Upper lobe of right lung (tissue), 1 donor: ENCODE measurements around the gene ACR. TPM values are rescaled to one million over a fixed set of nuclear protein-coding genes. Genes with fewer than 3 reads are reported as not detected.

Experiments used
- ATAC-seq: fragments of 200-7000 bp; cut with Tn5 transposase; one replicate; pipeline ENCODE4 v1.9.1; 2020; ENCODE audit warnings: mild to moderate bottlenecking, moderate library complexity
- DNase-seq: peaks from one replicate; pipeline ENCODE4 v3.0.0-alpha.2; 2020
- H3K27ac ChIP-seq: fragments of 200-600 bp; one replicate; pipeline ENCODE4 v1.8.0; 2022
- H3K27me3 ChIP-seq: fragments of 200-600 bp; one replicate; pipeline ENCODE4 v1.8.0; 2022; ENCODE audit warnings: mild to moderate bottlenecking
- H3K36me3 ChIP-seq: fragments of 200-600 bp; one replicate; pipeline ENCODE4 v1.8.0; 2022
- H3K4me1 ChIP-seq: fragments of 200-600 bp; one replicate; pipeline ENCODE4 v1.8.0; 2022
- H3K4me3 ChIP-seq: fragments of 200-600 bp; one replicate; pipeline ENCODE4 v1.8.0; 2022; ENCODE audit warnings: mild to moderate bottlenecking
- H3K9me3 ChIP-seq: fragments of 200-600 bp; one replicate; pipeline ENCODE4 v1.8.0; 2022
- intact Hi-C: fragments of 100-400 bp; cut with DNase I; formaldehyde crosslinking; loops from one replicate; pipeline ENCODE4 v1.11.0; 2022
- total RNA-seq: library from RNA; stranded (reverse); fragmentation: NEBNext Ultra II Directional; extraction: Animal tissue kit (Norgen Biotek cat#: 25700); gene quantifications from one replicate; pipeline ENCODE4 v1.2.1, GENCODE V29; 2021
- TF ChIP-seq, protein P1 (sequence below): fragments of 200-600 bp; IDR thresholded peaks from one replicate; pipeline ENCODE4 v1.8.0; 2022; ENCODE audit warnings: antibody characterized with exemption
- donor health status: DM: no; HTN: yes; CAD: no; lungs with severe emphysema.

ACR gene
- total RNA-seq, 1 donor from 2014 or later, result 4.5 TPM

DNA sequence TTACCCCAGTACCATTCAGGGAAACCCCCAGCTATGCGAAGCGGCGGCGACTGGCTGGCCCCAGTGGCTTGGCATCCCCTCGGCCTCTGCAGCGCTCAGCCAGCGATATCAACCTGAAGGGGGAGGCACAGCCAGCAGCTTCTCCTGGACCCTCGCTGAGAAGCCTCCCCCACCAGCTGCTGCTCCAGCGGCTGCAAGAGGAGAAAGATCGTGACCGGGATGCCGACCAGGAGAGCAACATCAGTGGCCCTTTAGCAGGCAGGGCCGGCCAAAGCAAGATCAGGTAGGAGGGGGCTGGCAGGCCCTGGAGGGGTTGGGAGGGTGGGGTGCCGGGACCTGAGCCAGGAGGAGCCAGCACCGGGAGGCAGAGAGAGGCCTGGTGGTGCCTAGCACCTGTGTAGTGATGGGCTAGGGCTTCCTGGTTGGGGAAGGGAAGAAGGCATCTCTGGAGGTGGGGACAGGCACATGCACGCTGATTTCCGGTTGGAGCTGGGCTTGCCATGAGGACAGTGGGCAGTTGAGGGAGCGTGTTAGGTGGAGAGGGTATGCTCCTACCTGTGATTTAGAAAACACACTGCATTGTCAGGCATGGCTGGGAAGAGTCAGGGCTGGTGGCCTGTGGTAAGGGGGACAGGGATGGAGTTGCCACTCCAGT, 43.1 kb upstream of the ACR start:
- no peaks in the 10 kb centered on the region for H3K36me3 ChIP-seq
- H3K27ac ChIP-seq, result no peak overlapping the region
- H3K9me3 ChIP-seq, result no peaks in the 10 kb centered on the region
- peaks cover 13% of the 10 kb centered on the region for H3K4me1 ChIP-seq
- no peaks in the 10 kb centered on the region for H3K27me3 ChIP-seq
- intact Hi-C loops, result no loop called here
- DNase-seq (peak; percentile 60), ATAC-seq (no peak)
- TF ChIP-seq, protein P1, sequence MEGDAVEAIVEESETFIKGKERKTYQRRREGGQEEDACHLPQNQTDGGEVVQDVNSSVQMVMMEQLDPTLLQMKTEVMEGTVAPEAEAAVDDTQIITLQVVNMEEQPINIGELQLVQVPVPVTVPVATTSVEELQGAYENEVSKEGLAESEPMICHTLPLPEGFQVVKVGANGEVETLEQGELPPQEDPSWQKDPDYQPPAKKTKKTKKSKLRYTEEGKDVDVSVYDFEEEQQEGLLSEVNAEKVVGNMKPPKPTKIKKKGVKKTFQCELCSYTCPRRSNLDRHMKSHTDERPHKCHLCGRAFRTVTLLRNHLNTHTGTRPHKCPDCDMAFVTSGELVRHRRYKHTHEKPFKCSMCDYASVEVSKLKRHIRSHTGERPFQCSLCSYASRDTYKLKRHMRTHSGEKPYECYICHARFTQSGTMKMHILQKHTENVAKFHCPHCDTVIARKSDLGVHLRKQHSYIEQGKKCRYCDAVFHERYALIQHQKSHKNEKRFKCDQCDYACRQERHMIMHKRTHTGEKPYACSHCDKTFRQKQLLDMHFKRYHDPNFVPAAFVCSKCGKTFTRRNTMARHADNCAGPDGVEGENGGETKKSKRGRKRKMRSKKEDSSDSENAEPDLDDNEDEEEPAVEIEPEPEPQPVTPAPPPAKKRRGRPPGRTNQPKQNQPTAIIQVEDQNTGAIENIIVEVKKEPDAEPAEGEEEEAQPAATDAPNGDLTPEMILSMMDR, result no peak
- H3K4me3 ChIP-seq, result no peak overlapping the region

DNA sequence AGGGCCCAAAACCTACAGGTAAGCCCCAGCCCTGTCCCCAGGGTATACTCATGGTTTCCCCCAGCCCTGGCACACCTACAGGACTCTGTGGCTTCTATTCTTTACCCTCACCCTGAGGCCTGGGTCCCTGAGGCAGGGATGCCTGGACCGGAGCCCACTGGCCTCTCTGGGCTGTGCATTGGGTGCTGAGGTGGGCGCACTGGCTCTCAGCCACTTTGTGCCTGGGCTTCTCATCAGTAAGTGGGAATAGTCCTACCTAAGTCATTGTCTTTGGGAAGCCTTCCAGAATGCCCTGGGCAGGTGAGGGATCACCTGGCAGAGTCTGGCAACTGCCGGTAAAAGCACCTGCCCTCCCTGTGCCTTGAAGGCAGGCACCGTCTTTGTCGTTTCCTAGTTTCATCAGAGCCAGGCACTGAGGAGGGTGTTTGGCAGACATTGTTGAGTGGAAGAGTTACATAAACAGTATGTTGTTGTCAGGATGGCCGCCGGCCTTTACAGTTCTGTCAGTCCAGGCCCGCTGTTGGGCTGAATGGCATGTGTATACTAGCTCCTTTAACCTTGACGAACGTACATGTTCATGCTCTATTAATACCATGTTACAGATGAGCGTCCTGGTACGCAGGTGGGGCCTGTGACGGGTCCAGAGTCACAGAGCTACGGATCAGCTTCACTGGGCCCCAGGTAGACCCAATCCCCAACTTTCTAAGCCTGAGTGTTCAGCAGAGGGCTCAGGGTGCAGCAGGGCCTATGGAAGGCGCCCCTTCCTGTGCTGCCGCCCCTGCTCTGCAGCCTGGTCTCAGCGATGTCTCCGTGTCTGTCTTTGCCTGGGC, 42.4 kb upstream of the ACR start:
- H3K4me3 ChIP-seq, result no peak overlapping the region
- H3K4me1 ChIP-seq, result peaks cover 13% of the 10 kb centered on the region
- TF ChIP-seq, protein P1, result no peak
- ATAC-seq (no peak), DNase-seq (peak; percentile 58)
- H3K27me3 ChIP-seq, result no peaks in the 10 kb centered on the region
- H3K36me3 ChIP-seq, result no peaks in the 10 kb centered on the region
- intact Hi-C loops, result no loop called here
- H3K9me3 ChIP-seq, result no peaks in the 10 kb centered on the region
- no peak overlapping the region for H3K27ac ChIP-seq

DNA sequence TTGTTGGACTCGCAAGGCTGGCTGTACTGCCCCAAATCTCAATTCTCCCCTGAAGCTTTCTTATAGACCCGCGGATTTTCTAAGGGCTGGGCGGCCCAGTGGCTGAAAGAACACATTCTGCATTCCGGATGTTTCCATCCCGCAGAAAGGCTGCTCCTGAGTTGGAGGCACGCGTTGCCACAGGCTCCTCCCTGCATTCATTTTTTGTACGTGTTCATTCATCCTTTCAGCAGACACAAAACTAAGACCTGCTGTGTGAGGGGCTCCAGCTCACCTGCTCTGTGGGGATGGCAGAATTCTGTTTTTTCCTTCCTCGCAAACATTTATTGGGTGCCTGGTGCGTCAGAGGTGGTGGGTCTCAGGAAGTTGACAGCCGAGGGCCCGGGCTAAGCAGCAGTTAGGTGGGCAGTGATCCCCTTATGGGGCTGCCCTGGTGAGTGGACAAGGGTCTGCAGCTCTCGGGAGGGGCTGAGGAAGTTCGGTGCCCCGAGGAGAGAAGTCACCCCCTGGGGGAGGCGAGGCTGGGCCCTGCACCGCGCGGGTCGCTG, 41.7 kb upstream of the ACR start:
- TF ChIP-seq, protein P1, result no peak
- H3K27ac ChIP-seq, result no peak overlapping the region
- no peaks in the 10 kb centered on the region for H3K27me3 ChIP-seq
- DNase-seq (no peak), ATAC-seq (no peak)
- H3K9me3 ChIP-seq, result no peaks in the 10 kb centered on the region
- peaks cover 17% of the 10 kb centered on the region for H3K4me1 ChIP-seq
- H3K36me3 ChIP-seq, result no peaks in the 10 kb centered on the region
- intact Hi-C loops, result no loop called here
- H3K4me3 ChIP-seq, result peak overlapping the region; percentile 29

DNA sequence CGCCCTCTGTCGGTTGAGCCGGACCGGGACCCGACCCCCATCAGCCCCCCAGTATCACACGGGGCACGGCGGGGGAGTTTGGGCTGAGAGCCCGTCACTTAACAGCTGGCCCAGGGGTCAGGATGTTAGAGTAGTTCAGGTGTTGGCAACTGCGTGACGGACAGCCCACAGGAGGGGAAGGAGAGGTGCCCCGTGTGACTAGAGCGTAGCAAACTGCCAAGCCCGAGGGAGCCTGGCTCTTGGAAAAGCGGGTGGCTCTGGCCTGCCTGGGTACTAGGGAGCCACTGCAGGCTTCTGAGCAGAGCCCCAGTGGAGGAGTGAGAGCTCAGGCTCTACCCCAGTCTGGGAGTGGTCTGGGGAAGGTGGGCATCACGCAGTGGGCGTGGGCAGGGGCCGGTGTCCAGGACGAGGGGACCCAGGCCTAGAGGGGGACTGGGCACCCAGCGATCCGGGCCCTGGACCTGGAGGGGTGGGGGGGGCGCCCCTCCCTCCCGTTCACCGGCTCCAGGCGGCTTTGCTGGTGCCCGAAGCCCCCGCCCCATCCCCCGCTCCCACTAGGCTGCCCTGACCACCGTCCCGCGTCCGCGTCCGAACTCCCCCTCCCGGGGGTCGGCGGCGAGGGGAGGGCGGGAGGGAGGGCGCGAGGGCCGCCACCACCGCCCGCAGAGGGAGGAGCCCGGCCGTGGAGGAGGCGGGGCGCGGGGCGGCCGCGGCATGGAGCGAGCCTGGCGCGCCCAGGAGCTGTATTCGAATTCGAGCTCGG, 41.0 kb upstream of the ACR start:
- no peaks in the 10 kb centered on the region for H3K27me3 ChIP-seq
- H3K9me3 ChIP-seq, result no peaks in the 10 kb centered on the region
- no peak overlapping the region for H3K27ac ChIP-seq
- intact Hi-C loops, result no loop called here
- DNase-seq (peak; percentile 65), ATAC-seq (peak; percentile 42)
- peak overlapping the region; percentile 29 for H3K4me3 ChIP-seq
- peaks cover 20% of the 10 kb centered on the region for H3K4me1 ChIP-seq
- TF ChIP-seq, protein P1, result peak; percentile 40
- H3K36me3 ChIP-seq, result no peaks in the 10 kb centered on the region

DNA sequence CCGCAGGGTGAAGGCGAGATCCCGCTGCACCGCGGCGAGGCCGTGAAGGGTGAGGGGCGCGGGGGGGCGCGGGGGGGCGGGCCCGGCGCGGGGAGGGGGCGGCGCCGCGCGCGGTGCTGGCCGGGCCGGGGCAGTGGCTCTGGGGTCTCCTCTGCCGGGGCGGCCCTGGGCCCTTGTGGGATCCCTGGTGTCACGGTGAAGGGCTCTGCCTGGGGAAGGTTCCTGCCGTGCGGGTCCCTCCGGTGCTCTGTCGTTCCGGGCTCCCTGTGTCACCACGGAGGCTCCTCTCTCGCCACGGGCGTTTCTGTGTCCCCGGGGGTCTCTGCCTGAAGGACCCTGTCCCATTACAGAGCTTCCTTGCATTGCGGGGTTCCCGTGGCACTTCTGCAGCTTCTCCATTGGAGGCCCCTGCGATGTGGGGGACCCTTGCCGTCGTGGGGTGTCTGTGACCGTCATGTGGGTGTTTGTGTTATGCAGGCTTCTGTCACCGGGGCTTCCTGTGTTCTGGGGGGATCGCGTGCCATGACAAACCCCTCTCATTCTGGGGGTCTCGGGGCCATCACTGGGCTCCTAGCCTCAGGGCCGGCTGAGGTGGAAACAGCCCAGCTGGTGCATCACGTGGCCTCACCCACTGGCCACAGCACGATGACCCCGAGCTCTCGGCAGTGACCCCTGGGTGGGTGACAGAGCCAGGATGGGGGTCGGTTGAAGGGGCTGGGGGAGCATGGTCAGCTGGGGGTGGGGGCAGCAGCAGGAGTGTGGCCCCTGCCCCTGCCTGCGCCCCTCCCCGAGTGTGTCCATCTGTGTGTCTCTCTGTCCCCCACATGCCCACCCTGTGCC, 40.1 kb upstream of the ACR start:
- Histone ChIP-seq H3K27me3 (no peaks in the 10 kb centered on the region), H3K9me3 (no peaks in the 10 kb centered on the region), H3K36me3 (no peaks in the 10 kb centered on the region), H3K4me1 (peaks cover 20% of the 10 kb centered on the region), H3K27ac (no peak overlapping the region), H3K4me3 (peak overlapping the region; percentile 30)
- no peak for ATAC-seq
- intact Hi-C loops, result no loop called here
- TF ChIP-seq, protein P1, result no peak
- peak; percentile 63 for DNase-seq
